HUDEP-2 (cell line): ENCODE results near the gene UGGT2.

Source experiments
- DNase-seq, 76 experiments: peaks; one replicate each; lab custom pipeline; 2025; ENCODE audit not compliant: unreplicated experiment in 76 of 76; lab: John Stamatoyannopoulos, UW

Gene UGGT2, protein sequence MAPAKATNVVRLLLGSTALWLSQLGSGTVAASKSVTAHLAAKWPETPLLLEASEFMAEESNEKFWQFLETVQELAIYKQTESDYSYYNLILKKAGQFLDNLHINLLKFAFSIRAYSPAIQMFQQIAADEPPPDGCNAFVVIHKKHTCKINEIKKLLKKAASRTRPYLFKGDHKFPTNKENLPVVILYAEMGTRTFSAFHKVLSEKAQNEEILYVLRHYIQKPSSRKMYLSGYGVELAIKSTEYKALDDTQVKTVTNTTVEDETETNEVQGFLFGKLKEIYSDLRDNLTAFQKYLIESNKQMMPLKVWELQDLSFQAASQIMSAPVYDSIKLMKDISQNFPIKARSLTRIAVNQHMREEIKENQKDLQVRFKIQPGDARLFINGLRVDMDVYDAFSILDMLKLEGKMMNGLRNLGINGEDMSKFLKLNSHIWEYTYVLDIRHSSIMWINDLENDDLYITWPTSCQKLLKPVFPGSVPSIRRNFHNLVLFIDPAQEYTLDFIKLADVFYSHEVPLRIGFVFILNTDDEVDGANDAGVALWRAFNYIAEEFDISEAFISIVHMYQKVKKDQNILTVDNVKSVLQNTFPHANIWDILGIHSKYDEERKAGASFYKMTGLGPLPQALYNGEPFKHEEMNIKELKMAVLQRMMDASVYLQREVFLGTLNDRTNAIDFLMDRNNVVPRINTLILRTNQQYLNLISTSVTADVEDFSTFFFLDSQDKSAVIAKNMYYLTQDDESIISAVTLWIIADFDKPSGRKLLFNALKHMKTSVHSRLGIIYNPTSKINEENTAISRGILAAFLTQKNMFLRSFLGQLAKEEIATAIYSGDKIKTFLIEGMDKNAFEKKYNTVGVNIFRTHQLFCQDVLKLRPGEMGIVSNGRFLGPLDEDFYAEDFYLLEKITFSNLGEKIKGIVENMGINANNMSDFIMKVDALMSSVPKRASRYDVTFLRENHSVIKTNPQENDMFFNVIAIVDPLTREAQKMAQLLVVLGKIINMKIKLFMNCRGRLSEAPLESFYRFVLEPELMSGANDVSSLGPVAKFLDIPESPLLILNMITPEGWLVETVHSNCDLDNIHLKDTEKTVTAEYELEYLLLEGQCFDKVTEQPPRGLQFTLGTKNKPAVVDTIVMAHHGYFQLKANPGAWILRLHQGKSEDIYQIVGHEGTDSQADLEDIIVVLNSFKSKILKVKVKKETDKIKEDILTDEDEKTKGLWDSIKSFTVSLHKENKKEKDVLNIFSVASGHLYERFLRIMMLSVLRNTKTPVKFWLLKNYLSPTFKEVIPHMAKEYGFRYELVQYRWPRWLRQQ (N-terminal part only)

DNA sequence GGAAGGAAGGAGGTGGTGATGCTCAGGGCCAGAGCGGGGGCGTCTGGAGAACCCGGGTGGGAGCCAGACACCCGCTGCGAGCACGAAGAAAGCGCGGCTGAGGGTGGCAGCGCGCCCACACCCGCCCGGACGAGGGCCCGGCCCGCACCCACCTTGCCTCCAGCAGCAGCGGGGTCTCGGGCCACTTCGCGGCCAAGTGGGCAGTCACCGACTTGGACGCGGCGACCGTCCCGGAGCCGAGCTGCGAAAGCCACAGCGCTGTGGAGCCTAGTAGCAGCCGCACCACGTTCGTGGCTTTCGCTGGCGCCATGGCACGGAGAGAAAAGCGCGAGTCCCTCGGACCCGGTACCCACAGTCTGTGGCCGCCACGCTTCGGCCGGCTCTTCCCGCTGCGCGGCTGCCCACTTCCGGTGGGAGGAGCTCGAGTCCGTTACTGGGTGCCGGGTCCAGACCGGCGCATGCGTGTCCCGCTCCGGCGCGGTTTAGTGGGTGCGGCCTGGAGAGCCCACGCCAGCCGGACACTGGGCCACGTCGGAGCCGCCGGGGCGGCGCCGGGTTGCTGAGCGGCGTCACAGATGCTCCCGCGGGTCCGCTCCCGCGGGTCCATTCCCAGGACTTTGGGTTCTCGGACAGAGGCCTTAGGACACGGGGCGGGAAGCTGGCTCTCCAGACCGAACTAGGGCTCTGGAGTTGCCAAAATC is at the start of gene UGGT2:
TSS of gene UGGT2 (minus strand) at position 399 of the 701 bp plus-strand sequence. CDS start at position 310, 89 bp downstream.
- DNase-seq, result peak in 75 of 76 experiments; percentile 17 to 92 (median 79)

DNA sequence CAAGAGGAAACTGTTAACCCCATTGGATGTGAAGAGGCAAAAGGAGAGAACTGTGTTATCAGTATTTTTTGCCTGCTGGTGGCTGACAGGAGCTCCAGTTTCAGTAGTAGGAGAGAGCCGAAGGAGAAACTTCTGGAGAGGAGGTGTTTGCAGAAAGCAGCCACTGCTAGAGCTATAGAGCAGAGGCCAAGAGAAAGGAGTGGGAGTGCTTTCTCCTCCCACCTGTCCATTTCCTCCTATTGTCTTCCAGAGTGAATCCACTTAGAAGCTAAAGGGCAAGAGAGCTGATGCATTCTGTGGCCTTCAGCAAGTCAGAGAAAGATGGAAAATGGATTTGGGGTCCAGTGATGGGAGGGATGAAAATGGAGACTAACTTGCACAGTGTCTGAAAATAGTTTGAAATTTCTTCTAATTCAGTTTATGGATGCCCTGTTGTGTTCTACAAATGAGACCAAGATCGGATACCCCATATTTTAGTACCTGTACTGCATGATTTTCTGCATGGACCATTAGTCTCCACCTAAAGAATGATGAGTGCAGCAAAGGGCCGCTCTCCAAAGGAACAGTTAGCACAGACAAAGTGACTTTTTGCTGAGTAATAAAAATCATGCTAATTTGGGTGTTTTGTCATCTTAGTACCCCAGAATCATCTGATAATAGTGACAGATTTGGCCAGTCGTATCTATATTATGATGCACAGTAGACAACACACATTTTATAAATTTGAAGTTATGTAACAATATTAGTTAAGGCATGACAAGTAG is 47.4 kb upstream of the UGGT2 start:
- DNase-seq, result no peak

DNA sequence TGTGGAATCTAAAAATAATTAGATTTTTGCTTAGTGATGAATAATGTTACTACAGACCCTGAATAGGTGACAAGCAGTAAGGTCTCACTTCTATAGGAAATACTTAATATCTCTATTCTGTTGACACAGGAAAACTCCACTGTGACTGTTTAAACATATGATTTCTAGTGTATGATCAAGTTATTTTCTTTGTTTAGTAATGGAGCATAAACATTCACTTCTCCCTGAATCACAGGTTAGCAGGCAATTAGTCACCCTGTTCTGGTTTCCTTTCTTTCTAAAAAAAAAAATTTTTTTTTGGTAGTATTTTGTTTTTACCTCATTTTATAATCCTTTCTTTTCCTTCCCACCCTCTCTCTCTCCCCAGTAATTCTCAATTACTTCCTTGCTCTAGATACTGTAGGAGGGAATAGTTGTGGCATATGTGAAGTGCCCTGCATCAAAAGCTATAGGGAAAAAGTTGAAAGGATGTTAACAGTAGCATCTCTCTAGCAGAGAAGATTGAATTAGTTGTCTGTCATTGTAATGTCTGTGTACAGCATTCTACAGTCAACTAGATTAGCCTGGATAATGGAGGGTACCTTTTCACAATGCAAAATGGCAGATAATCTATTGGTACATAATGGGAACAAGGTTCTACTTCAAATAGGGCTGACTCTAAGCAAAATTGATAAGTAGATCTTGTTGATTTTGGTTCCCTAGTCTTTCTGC is 40.2 kb upstream of the UGGT2 start:
- no peak for DNase-seq

DNA sequence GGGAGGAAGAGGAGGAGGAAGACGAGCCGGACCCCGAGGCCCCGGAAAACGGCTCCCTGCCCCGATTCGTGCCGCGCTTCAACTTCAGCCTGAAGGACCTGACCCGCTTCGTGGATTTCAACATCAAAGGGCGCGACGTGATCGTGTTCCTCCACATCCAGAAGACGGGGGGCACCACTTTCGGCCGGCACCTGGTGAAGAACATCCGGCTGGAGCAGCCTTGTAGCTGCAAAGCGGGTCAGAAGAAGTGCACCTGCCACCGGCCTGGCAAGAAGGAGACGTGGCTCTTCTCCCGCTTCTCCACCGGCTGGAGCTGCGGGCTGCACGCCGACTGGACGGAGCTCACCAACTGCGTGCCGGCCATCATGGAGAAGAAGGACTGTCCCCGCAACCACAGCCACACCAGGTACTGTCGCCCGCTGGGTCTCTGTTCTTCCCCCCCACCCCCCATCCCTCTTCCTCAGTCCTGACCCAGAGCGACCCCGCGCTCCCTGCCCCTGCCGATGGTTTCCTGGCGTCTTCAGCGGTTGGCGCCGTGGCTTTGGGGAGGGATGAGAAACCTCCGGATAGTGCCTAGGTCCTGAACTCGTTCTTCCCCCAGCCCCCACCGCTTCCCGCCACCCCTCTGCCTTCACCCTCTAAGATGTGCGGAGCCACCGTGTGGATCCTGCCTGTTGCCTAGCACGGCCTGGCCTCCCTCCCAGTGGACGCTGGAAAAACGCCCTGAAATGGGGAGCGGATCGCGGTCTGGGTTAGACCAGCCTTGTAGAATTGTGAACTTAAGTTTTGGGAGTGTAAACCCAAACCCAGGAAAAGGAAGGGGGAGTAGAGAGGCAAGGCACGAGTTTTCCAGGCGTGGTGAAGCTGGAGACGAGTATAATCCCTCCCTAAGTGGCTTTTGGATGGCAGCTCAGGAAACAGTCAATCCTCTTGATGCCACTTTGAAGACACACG is 38.2 kb upstream of the UGGT2 start:
- DNase-seq, result no peak

DNA sequence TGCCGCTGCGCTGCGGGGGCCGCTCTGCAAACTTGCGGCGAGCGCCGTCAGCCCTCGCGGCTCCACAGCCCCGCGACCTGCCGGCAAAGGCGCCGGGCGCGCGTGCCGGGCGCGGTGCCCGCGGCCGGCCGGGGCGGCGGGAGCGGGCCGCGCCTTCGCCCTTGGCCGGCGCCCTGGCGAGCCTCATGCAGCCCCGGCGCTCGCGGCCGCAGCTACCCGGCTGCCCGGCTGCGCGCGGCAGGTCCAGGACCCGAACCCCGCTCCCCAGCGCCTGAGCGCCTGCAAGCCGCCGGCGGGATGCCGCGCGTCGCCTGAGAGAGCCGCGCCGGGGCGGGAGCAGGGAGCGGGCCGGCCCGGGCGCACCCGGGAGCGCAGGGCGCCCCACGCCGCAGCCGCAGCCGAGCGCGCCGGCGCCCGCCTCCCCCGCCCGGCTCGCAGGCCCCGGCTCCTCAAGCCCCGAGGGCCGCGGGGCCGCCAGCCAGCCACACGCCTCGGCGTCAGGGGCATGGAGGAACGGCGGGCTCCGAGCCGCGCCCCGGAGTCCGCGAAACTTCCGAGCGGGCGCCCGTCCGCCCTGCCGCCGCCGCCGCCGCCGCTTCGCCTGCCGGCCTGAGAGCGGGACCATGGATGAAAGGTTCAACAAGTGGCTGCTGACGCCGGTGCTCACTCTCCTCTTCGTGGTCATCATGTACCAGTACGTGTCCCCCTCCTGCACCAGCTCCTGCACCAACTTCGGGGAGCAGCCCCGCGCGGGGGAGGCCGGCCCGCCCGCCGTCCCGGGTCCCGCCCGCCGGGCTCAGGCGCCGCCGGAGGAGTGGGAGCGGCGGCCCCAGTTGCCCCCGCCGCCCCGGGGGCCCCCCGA is 37.3 kb upstream of the UGGT2 start:
- DNase-seq, result peak in 2 of 76 experiments; percentile 2 to 8

DNA sequence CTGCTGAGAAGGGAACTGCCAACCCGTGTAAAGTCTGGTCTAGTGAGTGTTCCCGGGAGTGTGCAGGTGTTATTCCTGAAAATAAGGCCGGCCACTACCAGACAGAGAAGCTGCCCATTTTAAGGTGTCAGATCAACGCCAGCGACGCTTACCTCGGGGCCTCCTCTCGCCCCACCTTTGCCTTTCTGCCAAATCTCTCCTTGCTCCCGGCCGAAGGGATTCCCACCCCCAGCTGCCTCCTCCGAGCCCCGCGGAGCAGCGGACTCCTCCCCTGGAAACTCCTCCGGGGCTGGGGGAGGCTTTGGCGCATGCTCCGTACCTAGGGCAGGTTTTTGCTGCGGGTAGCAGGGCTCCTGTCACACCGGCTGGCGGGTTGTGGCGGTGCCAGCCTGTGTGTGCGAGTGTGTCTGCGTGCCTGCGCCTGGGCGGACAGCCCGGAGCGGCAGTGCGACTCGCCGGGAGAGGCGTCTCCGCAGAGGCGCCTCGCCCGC is 36.6 kb upstream of the UGGT2 start, which contains the start of gene HS6ST3:
TSS of gene HS6ST3 (plus strand) at position 359 of the 491 bp plus-strand sequence.
- DNase-seq, result peak in 3 of 76 experiments; percentile 4 to 11 (median 8)

DNA sequence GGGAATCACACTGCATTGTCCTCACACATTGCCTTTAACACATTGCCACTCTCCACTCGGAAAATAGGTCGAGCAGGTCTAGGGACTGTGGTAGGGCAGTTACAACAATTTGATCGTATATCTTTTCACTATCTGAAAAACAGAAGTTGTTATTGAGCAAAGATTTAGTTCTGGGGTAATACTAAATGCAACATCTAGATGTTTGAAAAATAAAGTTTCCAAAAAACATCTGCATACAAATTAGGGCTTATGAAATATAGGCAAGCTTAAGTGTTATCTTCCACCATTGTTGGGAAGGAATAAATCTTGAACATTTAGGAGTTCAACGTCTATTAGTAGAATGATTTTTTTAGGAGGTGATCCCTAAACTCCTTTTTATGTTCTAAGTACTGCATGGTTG is 35.9 kb upstream of the UGGT2 start:
- DNase-seq, result no peak

DNA sequence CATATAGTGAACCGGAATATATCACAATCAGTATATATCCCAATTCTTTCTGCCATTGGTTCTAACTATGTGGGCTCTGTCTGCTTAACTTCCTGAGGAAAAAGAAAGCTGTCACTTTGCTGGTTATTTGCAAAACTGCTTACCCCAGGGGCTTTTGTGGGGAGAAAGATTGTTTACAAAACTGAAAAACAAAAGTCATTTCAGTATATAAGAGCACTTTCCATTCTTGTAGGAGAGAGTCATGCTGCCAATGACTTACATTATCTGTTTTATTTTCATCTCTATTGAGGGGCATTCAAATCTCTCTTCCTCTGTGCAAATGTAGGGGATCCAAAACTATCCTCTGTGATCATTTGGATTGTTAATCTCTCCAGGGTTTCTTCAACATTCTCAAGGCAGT is 33.5 kb upstream of the UGGT2 start:
- no peak for DNase-seq

DNA sequence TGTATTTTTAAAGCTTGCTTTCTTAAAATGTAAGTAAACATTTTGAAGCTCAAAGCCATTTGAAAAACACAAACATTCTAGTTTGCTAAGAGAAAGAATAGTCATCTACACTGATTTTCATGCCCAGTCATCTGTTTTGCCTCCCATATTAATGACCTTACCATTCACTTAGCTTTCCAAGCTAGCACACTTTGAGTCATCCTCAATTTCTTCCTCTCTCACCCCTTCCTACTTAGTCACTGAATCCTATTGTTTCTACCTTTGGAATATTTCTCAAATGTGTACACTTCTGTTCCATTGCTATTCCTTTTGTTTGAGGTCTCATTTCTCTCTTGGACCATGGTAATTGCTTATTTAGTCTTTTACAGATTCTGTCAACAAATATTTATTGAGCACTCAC is 29.4 kb upstream of the UGGT2 start:
- no peak for DNase-seq

DNA sequence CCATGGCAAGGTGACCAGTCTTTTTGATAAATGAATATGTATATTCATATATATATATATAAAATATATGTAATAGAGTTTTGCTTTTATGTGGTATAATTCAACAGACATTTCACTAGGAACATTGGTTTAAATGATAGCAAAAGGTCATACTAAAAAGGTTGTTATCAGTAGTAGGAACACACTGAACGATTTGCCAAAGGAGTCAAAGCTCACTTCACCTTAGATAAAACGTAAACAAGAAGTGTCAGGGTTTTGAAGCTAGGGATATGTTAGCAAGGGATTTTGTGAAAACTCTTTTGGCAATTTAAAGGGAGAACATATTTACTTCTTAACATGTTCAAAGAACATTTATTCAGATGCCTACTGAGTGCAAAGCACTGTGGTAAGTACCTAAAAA is 28.7 kb upstream of the UGGT2 start:
- DNase-seq, result no peak

DNA sequence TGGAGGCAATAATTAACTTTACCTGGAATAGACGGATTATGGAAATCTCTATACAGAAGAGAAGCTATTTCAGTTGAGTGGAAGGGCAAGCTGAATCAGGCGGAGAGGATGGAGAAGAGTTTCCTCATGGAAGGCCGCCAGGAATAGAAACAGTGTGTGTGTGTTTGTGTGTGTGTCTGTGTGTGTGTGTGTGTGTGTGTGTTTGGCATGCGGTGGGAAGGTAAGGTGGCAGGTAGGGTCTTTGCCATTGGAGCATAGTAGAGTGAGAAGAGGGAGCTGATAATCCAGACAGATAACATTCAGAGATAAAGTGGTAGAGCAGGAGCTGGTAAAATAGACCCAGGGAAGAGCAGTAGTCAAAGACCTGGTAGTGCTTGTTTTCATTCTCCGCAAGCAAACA is 27.5 kb upstream of the UGGT2 start:
- no peak for DNase-seq

DNA sequence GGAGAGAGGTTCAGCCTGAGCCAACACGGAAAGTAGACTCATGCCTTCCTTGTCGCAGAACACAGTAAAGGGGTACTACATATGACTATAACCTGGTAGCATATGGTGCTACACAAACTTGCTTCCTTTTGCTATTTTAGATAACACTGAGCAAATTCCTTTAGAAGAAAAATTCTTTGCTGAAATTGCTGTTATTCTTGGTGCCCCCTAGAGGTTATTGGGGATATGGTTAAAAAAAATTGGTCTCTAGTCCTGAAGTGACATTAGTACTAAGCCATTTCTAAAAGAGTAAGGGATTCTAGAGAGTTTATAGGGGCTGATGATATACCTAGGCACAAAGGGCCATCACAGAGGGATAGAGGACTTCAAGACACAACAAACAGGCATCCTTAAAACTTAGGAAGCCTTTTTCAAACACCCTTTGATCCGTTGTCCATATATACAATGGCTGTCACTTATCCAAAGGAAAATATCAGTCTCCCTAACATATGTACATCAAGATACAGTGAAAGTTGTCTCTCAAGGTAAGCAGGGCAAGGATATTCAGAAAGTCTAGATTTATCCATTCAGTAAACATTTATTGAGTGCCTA is 22.8 kb upstream of the UGGT2 start:
- peak in 7 of 76 experiments; percentile 1 to 13 (median 4) for DNase-seq

DNA sequence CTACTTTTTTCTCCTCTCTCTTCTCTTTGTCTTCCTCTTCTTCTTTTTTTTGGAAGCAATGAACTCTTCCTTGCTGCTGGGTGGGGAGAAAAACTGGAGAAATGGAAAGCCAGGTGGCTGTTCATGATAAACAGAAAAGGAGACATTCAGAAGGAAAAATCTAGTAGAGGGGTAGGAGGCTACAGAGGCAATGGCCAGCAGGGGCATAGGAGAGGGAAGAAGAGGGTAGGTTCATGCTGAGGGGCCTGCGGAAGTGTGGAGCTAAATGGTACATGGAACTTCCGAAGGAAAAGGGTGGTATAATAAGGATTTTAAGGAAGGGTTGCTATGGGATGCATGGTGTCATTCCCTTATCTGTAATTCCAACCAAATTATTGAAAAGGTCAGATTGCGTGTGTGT is 19.2 kb upstream of the UGGT2 start:
- DNase-seq, result no peak

DNA sequence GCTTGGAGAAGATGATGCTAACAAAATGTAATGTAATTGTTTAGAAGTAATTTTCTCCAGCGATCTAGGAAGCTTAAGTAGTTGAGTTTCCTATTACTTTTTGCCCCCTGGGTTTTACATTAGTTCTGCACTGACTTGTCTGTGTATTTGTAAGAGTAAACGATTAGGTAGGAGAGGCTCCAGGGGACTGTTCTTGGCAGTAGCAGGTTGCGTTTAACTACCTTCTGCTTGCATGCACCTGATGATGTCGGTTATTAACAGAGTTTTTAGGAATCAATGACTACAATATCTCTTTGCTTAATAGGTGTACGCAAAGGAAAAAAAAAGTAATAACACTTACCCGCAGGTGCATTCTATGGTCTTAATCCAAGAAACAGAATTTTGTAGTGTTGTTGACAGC is 18.3 kb upstream of the UGGT2 start:
- DNase-seq, result no peak

DNA sequence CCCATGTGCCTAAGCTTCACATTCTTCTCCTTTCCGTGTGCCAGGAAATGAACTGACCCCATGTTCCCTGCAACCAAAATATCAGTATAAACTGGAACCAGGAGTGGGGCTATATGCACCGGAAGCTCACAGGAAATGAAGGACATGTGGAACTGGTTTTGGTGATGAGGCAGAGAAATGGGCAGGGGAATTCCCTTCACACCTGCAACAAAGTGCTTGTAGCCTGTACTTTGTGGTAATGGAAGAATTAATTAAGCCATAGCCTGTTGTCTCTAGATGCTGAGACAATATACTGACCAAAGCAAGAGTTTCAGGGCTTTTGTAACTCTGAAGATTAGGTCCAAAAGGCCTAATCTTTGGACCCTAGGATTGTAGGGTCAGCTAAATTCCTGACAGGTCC is 15.5 kb upstream of the UGGT2 start:
- no peak for DNase-seq

DNA sequence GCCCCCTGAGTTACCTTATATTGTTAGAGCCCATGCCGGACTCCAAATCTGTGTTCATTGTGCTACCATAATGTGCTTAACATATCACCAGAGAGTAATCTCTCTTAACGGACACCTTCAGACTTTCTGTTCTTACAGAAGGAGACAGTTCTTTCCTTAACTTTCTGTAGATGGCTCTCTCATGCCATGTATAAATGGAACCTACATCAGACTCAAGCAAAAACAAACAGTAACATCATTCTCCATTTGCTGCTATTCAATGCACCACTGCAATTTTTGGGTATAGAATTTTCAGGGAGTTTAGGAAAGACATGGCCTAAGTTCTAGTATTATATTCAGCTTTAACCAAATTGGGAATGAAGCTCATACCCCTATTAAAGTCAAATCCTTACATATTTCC is 12.6 kb upstream of the UGGT2 start:
- no peak for DNase-seq
